Measurements from ENCODE around the gene BANK1.
"Not testable (repeated sequence)": the region's sequence is repeated elsewhere in the genome, so short reads cannot be mapped to it uniquely, and the experiment has no call there.

The BANK1 gene

GRCh38 chr4:101824500-101824899, 34.0 kb downstream of the BANK1 start:
- DNase-seq: no peak

- DNase-seq: no peak
Measured at GRCh38 chr4:101825953-101826352, 35.4 kb downstream of the BANK1 start.

GRCh38 chr4:101831816-101832215, 41.3 kb downstream of the BANK1 start:
- DNase-seq: no peak

- no peak for DNase-seq
Measured at GRCh38 chr4:101833480-101833879, 43.0 kb downstream of the BANK1 start.

- DNase-seq: no peak
Measured at GRCh38 chr4:101835121-101835904, 44.8 kb downstream of the BANK1 start.

- no peak for DNase-seq
Measured at GRCh38 chr4:101843054-101843453, 52.5 kb downstream of the BANK1 start.

GRCh38 chr4:101846550-101846949, 56.0 kb downstream of the BANK1 start:
- no peak for DNase-seq

- DNase-seq: no peak
Measured at GRCh38 chr4:101850698-101851097, 60.2 kb downstream of the BANK1 start.

GRCh38 chr4:101851672-101852071, 61.1 kb downstream of the BANK1 start:
- no peak for DNase-seq

GRCh38 chr4:101853028-101853427, 62.5 kb downstream of the BANK1 start:
- no peak for DNase-seq

- no peak for DNase-seq
Measured at GRCh38 chr4:101853691-101854090, 63.2 kb downstream of the BANK1 start.

GRCh38 chr4:101855239-101855638, 64.7 kb downstream of the BANK1 start:
- no peak for DNase-seq

- DNase-seq: no peak
Measured at GRCh38 chr4:101856149-101856548, 65.6 kb downstream of the BANK1 start.

- no peak for DNase-seq
Measured at GRCh38 chr4:101857176-101857575, 66.6 kb downstream of the BANK1 start.

GRCh38 chr4:101858641-101859040, 68.1 kb downstream of the BANK1 start:
- no peak for DNase-seq

- no peak for DNase-seq
Measured at GRCh38 chr4:101862595-101862994, 72.1 kb downstream of the BANK1 start.

GRCh38 chr4:101864660-101865059, 74.1 kb downstream of the BANK1 start:
- no peak for DNase-seq

- DNase-seq: no peak
Measured at GRCh38 chr4:101865501-101866062, 75.1 kb downstream of the BANK1 start.

GRCh38 chr4:101870874-101871273, 80.3 kb downstream of the BANK1 start:
- DNase-seq: no peak

GRCh38 chr4:101871962-101872676, 81.6 kb downstream of the BANK1 start:
- DNase-seq: no peak

- DNase-seq: no peak
Measured at GRCh38 chr4:101885574-101885973, 95.0 kb downstream of the BANK1 start.

- DNase-seq: no peak
Measured at GRCh38 chr4:101886826-101887225, 96.3 kb downstream of the BANK1 start.

GRCh38 chr4:101888472-101888871, 97.9 kb downstream of the BANK1 start:
- DNase-seq: no peak

- not testable (repeated sequence) for DNase-seq
Measured at GRCh38 chr4:101905527-101905926, 115.0 kb downstream of the BANK1 start.

All from CD4-positive, alpha-beta T cell treated with Interleukin-4 for 4 hours (primary cell).